ENCODE data around the gene SHANK3.

GRCh38 chr22:50710221-50710620, 37.6 kb downstream of the SHANK3 start:
- TF ChIP-seq CTCF (conservative IDR thresholded peaks at IDR 0.05) = no peak
- no peak for TF ChIP-seq ZFX (IDR thresholded peaks at IDR 0.05)
